22Rv1 (cell line): ENCODE data around the gene KYNU.

Experiments
- H3K27ac ChIP-seq: fragments of 450-650 bp; 2 replicates; pipeline ENCODE4 v1.5.1; 2017
- ZFX ChIP-seq: fragments of 450-650 bp; IDR thresholded peaks from 2 replicates; pipeline ENCODE4 v1.6.1; 2017; ENCODE audit warnings: antibody characterized with exemption, borderline replicate concordance
- TF ChIP-seq, protein P1 (sequence below): fragments of 450-650 bp; IDR thresholded peaks from 2 replicates; pipeline ENCODE4 v1.5.1; 2017; ENCODE audit warnings: mild to moderate bottlenecking

Gene KYNU

DNA sequence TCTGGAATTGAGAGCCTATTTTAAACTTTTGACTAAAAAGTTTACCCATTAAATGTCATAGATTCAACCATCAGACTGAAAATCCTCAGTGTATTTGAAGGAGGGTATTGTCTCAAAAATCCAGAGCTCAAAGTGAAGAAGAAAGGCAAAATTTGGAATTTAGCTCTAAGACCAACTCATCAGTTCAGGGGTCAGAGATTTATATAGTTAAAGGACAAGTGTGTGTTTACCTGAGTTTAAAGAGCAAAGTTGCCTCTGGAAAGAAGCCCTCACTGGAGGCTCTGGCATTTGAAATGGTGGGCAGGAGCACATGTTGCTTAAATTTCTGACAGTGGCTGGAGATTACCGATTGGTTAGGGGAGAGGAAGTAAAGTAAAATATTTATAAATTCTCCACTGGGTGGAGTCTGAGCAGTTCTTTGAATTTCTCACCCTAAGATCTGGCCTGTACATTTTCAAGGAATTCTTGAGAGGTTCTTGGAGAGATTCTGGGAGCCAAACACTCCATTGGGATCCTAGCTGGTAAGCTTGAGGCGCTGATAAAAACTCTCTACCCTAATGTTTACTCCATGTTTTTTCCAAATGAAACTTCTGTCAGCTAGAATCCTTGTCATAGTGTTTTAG lies at the start of gene KYNU:
TSS of gene KYNU (plus strand) at position 449 of the 623 bp plus-strand sequence. CDS start 7,704 bp downstream, outside the sequence.
- TF ChIP-seq, protein P1, sequence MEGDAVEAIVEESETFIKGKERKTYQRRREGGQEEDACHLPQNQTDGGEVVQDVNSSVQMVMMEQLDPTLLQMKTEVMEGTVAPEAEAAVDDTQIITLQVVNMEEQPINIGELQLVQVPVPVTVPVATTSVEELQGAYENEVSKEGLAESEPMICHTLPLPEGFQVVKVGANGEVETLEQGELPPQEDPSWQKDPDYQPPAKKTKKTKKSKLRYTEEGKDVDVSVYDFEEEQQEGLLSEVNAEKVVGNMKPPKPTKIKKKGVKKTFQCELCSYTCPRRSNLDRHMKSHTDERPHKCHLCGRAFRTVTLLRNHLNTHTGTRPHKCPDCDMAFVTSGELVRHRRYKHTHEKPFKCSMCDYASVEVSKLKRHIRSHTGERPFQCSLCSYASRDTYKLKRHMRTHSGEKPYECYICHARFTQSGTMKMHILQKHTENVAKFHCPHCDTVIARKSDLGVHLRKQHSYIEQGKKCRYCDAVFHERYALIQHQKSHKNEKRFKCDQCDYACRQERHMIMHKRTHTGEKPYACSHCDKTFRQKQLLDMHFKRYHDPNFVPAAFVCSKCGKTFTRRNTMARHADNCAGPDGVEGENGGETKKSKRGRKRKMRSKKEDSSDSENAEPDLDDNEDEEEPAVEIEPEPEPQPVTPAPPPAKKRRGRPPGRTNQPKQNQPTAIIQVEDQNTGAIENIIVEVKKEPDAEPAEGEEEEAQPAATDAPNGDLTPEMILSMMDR: no peak
- TF ChIP-seq ZFX: no peak
- no peak within 1 kb of the TSS for H3K27ac ChIP-seq

DNA sequence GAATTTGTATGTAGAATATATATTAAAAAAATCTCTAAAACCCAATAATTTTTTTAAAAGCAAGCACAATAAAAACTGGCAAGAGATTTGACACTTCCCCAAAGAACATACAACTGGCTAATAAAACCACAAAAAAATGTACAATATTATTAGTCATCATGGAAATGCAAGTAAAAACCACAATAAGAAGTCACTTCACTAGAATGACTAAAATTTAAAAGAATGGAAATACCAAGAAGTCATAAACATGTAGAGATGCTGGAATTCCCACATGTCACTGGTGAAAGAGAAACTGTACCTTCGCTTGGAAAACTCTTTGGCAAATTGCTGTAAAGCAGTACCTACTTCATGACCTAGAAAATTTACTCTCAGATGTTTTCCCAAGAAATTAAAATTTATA lies 43.4 kb upstream of the KYNU start:
- no peak overlapping the region for H3K27ac ChIP-seq
- TF ChIP-seq, protein P1: no peak
- no peak for TF ChIP-seq ZFX

DNA sequence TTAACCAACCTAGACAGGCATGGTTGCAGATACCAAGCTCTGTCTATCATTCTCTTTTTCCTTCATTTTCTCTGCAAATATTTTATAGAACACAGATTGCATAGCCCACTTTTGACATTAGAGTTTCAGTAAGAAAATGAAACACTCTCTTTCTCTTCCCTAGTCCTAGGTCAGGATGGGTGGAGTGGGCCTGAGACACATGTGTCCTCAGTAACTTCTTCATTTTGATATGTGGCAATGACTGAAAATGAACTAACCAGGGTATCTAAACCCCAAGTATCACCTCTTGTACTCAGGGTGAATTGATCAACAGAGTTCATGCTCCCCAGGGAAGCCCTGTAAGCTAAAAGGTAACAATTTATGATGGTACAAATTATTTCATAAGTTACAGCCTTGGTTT lies 37.0 kb upstream of the KYNU start:
- no peak for TF ChIP-seq ZFX
- TF ChIP-seq, protein P1: no peak

DNA sequence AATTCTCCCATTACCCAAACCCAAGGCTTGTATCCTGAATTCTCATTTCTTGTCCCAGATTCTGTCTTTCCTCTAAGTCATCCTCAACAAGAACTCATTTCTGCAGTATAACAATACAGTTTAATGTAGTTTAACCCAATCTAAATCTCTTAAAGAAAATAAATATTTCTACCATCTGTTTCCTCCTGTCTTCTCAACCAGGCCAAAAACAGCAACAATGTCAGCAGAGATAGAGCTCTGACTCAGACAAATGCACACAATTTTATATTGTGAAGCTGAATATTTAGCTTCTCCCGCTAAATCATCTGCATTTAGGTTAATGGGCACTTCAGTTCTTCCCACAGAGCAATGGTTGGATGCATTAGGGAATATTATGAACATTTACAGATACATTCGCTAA lies 35.7 kb upstream of the KYNU start:
- TF ChIP-seq, protein P1: no peak
- TF ChIP-seq ZFX: no peak
- H3K27ac ChIP-seq: no peak overlapping the region

More for the DNA sequence above, 37.0 kb upstream of the KYNU start:
- no peak overlapping the region for H3K27ac ChIP-seq

DNA sequence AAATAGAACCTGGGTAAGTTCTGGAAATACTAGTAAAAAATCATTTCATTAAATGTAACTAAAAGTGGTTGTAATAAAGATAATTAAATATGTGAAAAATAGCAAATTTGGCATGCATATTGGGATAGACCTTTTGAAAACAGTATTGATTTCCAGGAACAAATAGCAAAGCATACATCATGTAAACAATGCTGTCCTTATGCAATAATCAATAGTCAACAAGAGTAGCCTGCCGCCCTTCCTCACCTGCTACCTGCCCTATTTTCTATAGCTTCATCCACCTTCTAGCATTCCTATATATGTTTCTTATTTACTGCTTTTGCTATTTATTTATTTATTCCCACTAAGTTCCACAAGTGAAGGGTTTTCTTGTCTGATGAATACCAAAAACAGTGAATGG lies 35.1 kb upstream of the KYNU start:
- TF ChIP-seq ZFX: no peak
- TF ChIP-seq, protein P1: no peak
- H3K27ac ChIP-seq: no peak overlapping the region

DNA sequence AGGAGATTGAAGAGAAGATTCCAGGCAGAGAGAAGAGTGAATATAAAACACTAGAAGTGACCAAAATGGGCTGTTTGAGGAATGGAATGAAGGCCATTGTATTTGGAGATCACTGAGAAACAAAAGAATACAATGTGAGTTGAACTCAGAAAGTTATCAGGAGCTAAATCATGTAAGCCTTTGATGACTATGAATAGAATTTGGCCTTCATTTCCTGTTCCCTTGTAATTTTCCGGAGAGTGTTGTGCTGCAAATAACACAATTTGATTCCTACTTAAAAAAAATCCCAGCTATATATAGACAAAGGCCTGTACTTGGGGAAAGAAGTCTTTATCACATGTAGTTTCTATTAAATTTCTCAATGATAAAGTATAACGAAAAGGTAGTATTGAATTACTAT lies 33.7 kb upstream of the KYNU start:
- H3K27ac ChIP-seq: no peak overlapping the region
- TF ChIP-seq ZFX: no peak
- TF ChIP-seq, protein P1: no peak

DNA sequence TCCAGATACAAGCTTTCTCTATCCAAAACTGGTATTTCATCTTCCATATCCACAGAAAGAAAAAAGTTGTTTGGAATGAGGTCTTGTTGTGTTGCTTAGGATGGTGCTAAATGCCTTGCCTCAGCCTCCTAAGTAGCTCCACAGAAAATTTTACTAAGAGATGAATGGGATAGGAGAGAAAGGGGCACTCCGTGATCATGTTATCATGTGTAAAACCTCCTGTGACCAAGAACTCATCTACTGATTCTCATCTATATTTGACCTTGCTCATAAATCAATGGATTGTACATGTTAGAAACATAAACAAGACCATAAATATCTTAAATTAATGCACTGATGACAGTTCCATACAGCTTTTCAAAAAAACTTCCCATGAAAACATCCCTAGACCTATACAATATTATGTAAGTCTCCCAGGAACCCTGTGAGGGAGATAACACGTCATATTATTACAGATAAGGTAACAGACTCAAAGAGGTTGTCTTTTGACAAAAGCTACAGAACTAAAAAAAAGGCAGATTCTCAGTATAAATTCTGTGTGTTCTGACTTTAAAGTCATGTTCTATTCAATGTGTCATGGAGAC lies 29.3 kb upstream of the KYNU start:
- no peak for TF ChIP-seq ZFX
- TF ChIP-seq, protein P1: no peak
- no peak overlapping the region for H3K27ac ChIP-seq
